K562 (cell line): Measurements from ENCODE around the gene JADE2. TPM values are rescaled to one million over a fixed set of nuclear protein-coding genes. Genes with fewer than 3 reads are reported as not detected.
A peak's percentile ranks its signal among the peaks of the same experiment; 100 is the strongest.

ENCODE experiments used
- CBFB ChIP-seq: sonication (generic); formaldehyde crosslinking; IDR thresholded peaks from 2 replicates; pipeline ENCODE4 v1.4.0; 2020; ENCODE audit warnings: mild to moderate bottlenecking, missing genetic modification reagents
- CC2D1A ChIP-seq: fragments of 450-650 bp; IDR thresholded peaks from 2 replicates; pipeline ENCODE4 v1.6.1; 2017; ENCODE audit warnings: mild to moderate bottlenecking
- ESRRA ChIP-seq: fragments of 450-650 bp; IDR thresholded peaks from 2 replicates; pipeline ENCODE4 v1.6.1; 2014; ENCODE audit warnings: low read depth, mild to moderate bottlenecking, moderate library complexity, borderline replicate concordance
- FOSL1 ChIP-seq: fragments of 200-800 bp; sonication (Bioruptor generic); conservative IDR thresholded peaks from 2 replicates; pipeline ENCODE4 v1.6.1; 2016; ENCODE audit warnings: missing genetic modification characterization, missing compliant biosample characterization
- GABPB1 ChIP-seq: sonication (generic); formaldehyde crosslinking; IDR thresholded peaks from 2 replicates; pipeline ENCODE4 v1.8.0; 2022; ENCODE audit warnings: mild to moderate bottlenecking, missing genetic modification reagents
- GATAD2A ChIP-seq: fragments of 450-650 bp; IDR thresholded peaks from 2 replicates; pipeline ENCODE4 v1.6.1; 2017
- JUND ChIP-seq, 2 experiments: IDR thresholded peaks; 2 replicates in 1 of 2; 3 replicates in 1 of 2; pipeline ENCODE4 v1.6.1; 2011; ENCODE audit warnings: borderline replicate concordance in 2 of 2, low read depth in 2 of 2, low read length in 2 of 2, improper control_type of control experiment in 1 of 2, missing biosample characterization in 1 of 2, missing genetic modification characterization in 1 of 2, missing genetic modification reagents in 1 of 2
- KLF6 ChIP-seq: fragments of 250-450 bp; sonication (Bioruptor Pico); IDR thresholded peaks from 2 replicates; pipeline ENCODE4 v1.4.0; 2020; ENCODE audit warnings: mild to moderate bottlenecking, moderate library complexity, borderline replicate concordance
- MYBL2 ChIP-seq, 2 experiments: fragments of 450-650 bp in 1 of 2; sonication (generic) in 1 of 2; formaldehyde crosslinking in 1 of 2; IDR thresholded peaks; 2 replicates each; pipeline versions ENCODE4 v1.6.1 to v1.8.1; 2017 to 2022; ENCODE audit warnings: borderline replicate concordance in 1 of 2, inconsistent platforms in 1 of 2, low read depth in 1 of 2, mild to moderate bottlenecking in 1 of 2, missing genetic modification reagents in 1 of 2, moderate library complexity in 1 of 2
- NFIC ChIP-seq: fragments of 450-650 bp; IDR thresholded peaks from 2 replicates; pipeline ENCODE4 v1.6.1; 2017; ENCODE audit warnings: mild to moderate bottlenecking, inconsistent platforms
- NR2F6 ChIP-seq: fragments of 450-650 bp; formaldehyde crosslinking; IDR thresholded peaks from 2 replicates; pipeline ENCODE4 v1.4.0; 2020; ENCODE audit warnings: mild to moderate bottlenecking
- PKNOX1 ChIP-seq: fragments of 450-650 bp; IDR thresholded peaks from 2 replicates; pipeline ENCODE4 v1.6.1; 2016
- POLR2A ChIP-seq: fragments of 450-650 bp; conservative IDR thresholded peaks from 2 replicates; pipeline ENCODE4 v1.6.1; 2016
- SMARCA4 ChIP-seq: fragments of 450-650 bp; IDR thresholded peaks from 2 replicates; pipeline ENCODE4 v1.6.1; 2016
- STAT5B ChIP-seq: fragments of 250-450 bp; sonication (Bioruptor Pico); IDR thresholded peaks from 2 replicates; pipeline ENCODE4 v1.8.0; 2021; ENCODE audit warnings: mild to moderate bottlenecking, inconsistent platforms
- TCF7L2 ChIP-seq: fragments of 150-350 bp; IDR thresholded peaks from 2 replicates; pipeline ENCODE4 v1.6.1; 2016; ENCODE audit warnings: low read depth, mild to moderate bottlenecking, low read length, moderate library complexity
- TFE3 ChIP-seq: fragments of 450-650 bp; formaldehyde crosslinking; IDR thresholded peaks from 2 replicates; pipeline ENCODE4 v1.4.0; 2020; ENCODE audit warnings: mild to moderate bottlenecking, mixed read lengths
- ZFP1 ChIP-seq: fragments of 450-650 bp; formaldehyde crosslinking; IDR thresholded peaks from 2 replicates; pipeline ENCODE4 v1.4.0; 2020; ENCODE audit warnings: mild to moderate bottlenecking, mixed read lengths
- ZNF184 ChIP-seq: sonication (generic); formaldehyde crosslinking; IDR thresholded peaks from 2 replicates; pipeline ENCODE4 v1.5.0; 2020; ENCODE audit warnings: missing genetic modification reagents
- ZNF445 ChIP-seq: fragments of 250-450 bp; sonication (Bioruptor Pico); IDR thresholded peaks from 2 replicates; pipeline ENCODE4 v1.4.0; 2020; ENCODE audit warnings: low read depth, mild to moderate bottlenecking, moderate library complexity
- ZNF592 ChIP-seq: fragments of 450-650 bp; IDR thresholded peaks from 2 replicates; pipeline ENCODE4 v1.6.1; 2017; ENCODE audit warnings: antibody characterized with exemption, mild to moderate bottlenecking
- ZZZ3 ChIP-seq: fragments of 450-650 bp; IDR thresholded peaks from 2 replicates; pipeline ENCODE4 v1.6.1; 2016; ENCODE audit warnings: antibody characterized with exemption, mild to moderate bottlenecking, moderate library complexity
- polyA plus RNA-seq, 8 experiments: library from polyadenylated mRNA; depleted of rRNA in 4 of 8; stranded (reverse) in 5 of 8; unstranded in 3 of 8; fragments of >200 nt; fragmentation: Nextera tagmentation in 2 of 8; fragmentation: Illumina TruSeq in 1 of 8; extraction: Ambion mirVana in 2 of 8; extraction: Trizol in 1 of 8; gene quantifications; 2 replicates each; pipeline versions ENCODE4 v1.2.1 to v1.2.3, GENCODE V29; 2011 to 2014; ENCODE audit warnings: inconsistent platforms in 1 of 8, missing spikeins in 1 of 8
- total RNA-seq, 7 experiments: library from RNA; depleted of rRNA in 6 of 7; stranded (reverse); fragments of >200 nt in 6 of 7; fragmentation: Illumina TruSeq in 2 of 7; extraction: Trizol in 2 of 7; gene quantifications; 2 replicates each; pipeline versions ENCODE4 v1.2.1 to v1.2.3, GENCODE V29; 2011 to 2021; ENCODE audit warnings: low replicate concordance in 1 of 7

JADE2 gene
- total and polyA plus RNA-seq, 9 of the 15 experiments (the other 6 are each of a cell fraction or from before 2014, with no cell fraction given), result 0.50 to 23.3 (median 9.1) TPM

- TF ChIP-seq ZNF445 (CRISPR knock-in tag) (0 out of 2 replicates have a peak, but pooled peaks have one; percentile 63), ZNF184 (CRISPR knock-in tag) (no peak), JUND (IDR thresholded peaks at IDR 0.05; ENCODE audit: borderline replicate concordance, low read depth, low read length) (peak; percentile 66), JUND (tag; IDR thresholded peaks at IDR 0.05; ENCODE audit: borderline replicate concordance, low read depth, low read length) (peak; percentile 32; the same call in 1 of the 3 replicates), MYBL2 (IDR thresholded peaks at IDR 0.05; ENCODE audit: low read depth) (no peak), MYBL2 (CRISPR knock-in tag; IDR thresholded peaks at IDR 0.05; ENCODE audit: borderline replicate concordance) (no peak), GATAD2A (no peak), ESRRA (no peak; the same call in 1 of the 2 replicates), NFIC (no peak), POLR2A (no peak), TCF7L2 (no peak), ZFP1 (CRISPR knock-in tag) (no peak), TFE3 (CRISPR knock-in tag) (no peak), SMARCA4 (no peak), KLF6 (CRISPR knock-in tag) (0 out of 2 replicates have a peak, but pooled peaks have one; percentile 42), FOSL1 (tag) (peak; percentile 80), GABPB1 (CRISPR knock-in tag) (peak; percentile 58; the same call in 1 of the 2 replicates), PKNOX1 (0 out of 2 replicates have a peak, but pooled peaks have one; percentile 14), ZZZ3 (no peak), ZNF592 (peak; percentile 42; the same call in 1 of the 2 replicates), CC2D1A (no peak), STAT5B (CRISPR knock-in tag) (no peak), NR2F6 (CRISPR knock-in tag) (no peak), CBFB (CRISPR knock-in tag) (0 out of 2 replicates have a peak, but pooled peaks have one; percentile 50)
Measured at GRCh38 chr5:134503088-134503936, 22.2 kb upstream of the JADE2 start (continued).
